OCI-LY1 (cell line): Measurements from ENCODE around the gene ENDOD1.

ENCODE experiments used
- H2AFZ ChIP-seq: fragments of 200-600 bp; sonication (generic), shearing (Covaris generic); 2 replicates; pipeline ENCODE4 v1.6.0; 2014; ENCODE audit warnings: antibody characterized with exemption, mild to moderate bottlenecking, low read length
- H3F3A ChIP-seq: fragments of 200-600 bp; sonication (generic), shearing (Covaris generic); 2 replicates; pipeline ENCODE4 v1.6.0; 2014; ENCODE audit warnings: mild to moderate bottlenecking, antibody characterized with exemption, low read length, moderate library complexity; ENCODE audit not compliant: insufficient read depth
- H3K27ac ChIP-seq: fragments of 200-600 bp; sonication (generic); 2 replicates; pipeline ENCODE4 v1.5.1; 2014; ENCODE audit warnings: low read length, mixed run types, mild to moderate bottlenecking, low read depth; ENCODE audit not compliant: poor library complexity, severe bottlenecking
- H3K27me3 ChIP-seq: fragments of 200-600 bp; sonication (generic); 2 replicates; pipeline ENCODE4 v1.6.0; 2014; ENCODE audit warnings: antibody characterized with exemption, mild to moderate bottlenecking, low read length, moderate library complexity; ENCODE audit not compliant: insufficient read depth
- H3K36me3 ChIP-seq: fragments of 200-600 bp; sonication (generic); 2 replicates; pipeline ENCODE4 v1.6.1; 2014; ENCODE audit warnings: mild to moderate bottlenecking, antibody characterized with exemption, low read length, moderate library complexity, mixed read lengths; ENCODE audit not compliant: insufficient read depth
- H3K4me1 ChIP-seq: fragments of 200-600 bp; sonication (generic); 2 replicates; pipeline ENCODE4 v1.5.1; 2014; ENCODE audit warnings: mild to moderate bottlenecking, low read length, moderate library complexity; ENCODE audit not compliant: insufficient read depth, severe bottlenecking
- H3K4me2 ChIP-seq: fragments of 200-600 bp; sonication (generic), shearing (Covaris generic); 2 replicates; pipeline ENCODE4 v1.6.1; 2014; ENCODE audit warnings: low read length
- H3K4me3 ChIP-seq: fragments of 200-600 bp; sonication (generic); 2 replicates; pipeline ENCODE4 v1.5.1; 2014; ENCODE audit warnings: low read length, low read depth, mild to moderate bottlenecking, mixed read lengths; ENCODE audit not compliant: poor library complexity, severe bottlenecking
- H3K79me2 ChIP-seq: fragments of 200-600 bp; shearing (Covaris generic); 2 replicates; pipeline ENCODE4 v1.6.1; 2016; ENCODE audit warnings: mixed run types, low read length, mixed read lengths; ENCODE audit not compliant: insufficient read depth
- H3K9ac ChIP-seq: fragments of 200-600 bp; sonication (generic), shearing (Covaris generic); 2 replicates; pipeline ENCODE4 v1.6.1; 2014; ENCODE audit warnings: mild to moderate bottlenecking, low read length, mixed read lengths
- H3K9me2 ChIP-seq: fragments of 200-600 bp; sonication (generic), shearing (Covaris generic); 2 replicates; pipeline ENCODE4 v1.6.1; 2014; ENCODE audit warnings: low read depth, mild to moderate bottlenecking, low read length, mixed read lengths
- H3K9me3 ChIP-seq: fragments of 200-600 bp; shearing (Covaris generic); 2 replicates; pipeline ENCODE4 v1.6.1; 2014; ENCODE audit warnings: low read length, mixed read lengths
- H4K20me1 ChIP-seq: fragments of 200-600 bp; sonication (generic), shearing (Covaris generic); 2 replicates; pipeline ENCODE4 v1.6.0; 2016; ENCODE audit warnings: mild to moderate bottlenecking, low read length; ENCODE audit not compliant: insufficient read depth
- EZH2 ChIP-seq: fragments of 200-600 bp; sonication (generic), shearing (Covaris generic); IDR thresholded peaks from 2 replicates; pipeline ENCODE4 v1.8.0; 2017; ENCODE audit warnings: borderline replicate concordance, mixed run types, mild to moderate bottlenecking, antibody characterized with exemption, low read length, moderate library complexity, mixed read lengths
- TF ChIP-seq, protein P1 (sequence below): fragments of 200-600 bp; sonication (generic), shearing (Covaris generic); IDR thresholded peaks from 2 replicates; pipeline ENCODE4 v1.5.1; 2017; ENCODE audit warnings: mild to moderate bottlenecking, antibody characterized with exemption, low read length, moderate library complexity, mixed read lengths

ENDOD1 gene

DNA sequence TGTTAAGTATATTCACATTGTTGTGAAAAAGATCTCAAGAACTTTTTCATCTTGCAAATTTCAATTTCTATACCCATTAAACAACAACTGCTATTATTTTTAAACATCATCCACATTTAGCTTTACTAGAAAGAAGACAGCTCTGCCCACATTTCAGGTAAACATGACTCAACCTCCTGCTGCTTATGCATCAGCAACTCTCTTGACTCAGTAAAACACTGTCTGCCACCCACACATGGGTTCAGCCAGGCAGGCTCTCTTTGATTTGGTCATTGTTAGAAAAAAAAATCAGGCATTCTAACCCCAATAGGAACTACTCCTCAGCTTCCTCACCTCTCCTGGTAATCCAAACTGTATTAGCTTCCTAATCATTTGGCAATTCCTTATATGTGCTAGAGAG, 5.1 kb upstream of the ENDOD1 start:
- H3K4me2 ChIP-seq: no peak overlapping the region
- no peak overlapping the region for H3K27ac ChIP-seq
- no peaks in the 10 kb centered on the region for H3K9me2 ChIP-seq
- no peak overlapping the region for H2AFZ ChIP-seq
- H4K20me1 ChIP-seq: no peaks in the 10 kb centered on the region
- no peaks in the 10 kb centered on the region for H3K36me3 ChIP-seq
- no peaks in the 10 kb centered on the region for H3K27me3 ChIP-seq
- H3K4me1 ChIP-seq: peaks cover 7% of the 10 kb centered on the region
- H3K9ac ChIP-seq: no peak overlapping the region
- H3K9me3 ChIP-seq: no peaks in the 10 kb centered on the region
- no peak overlapping the region for H3K4me3 ChIP-seq
- TF ChIP-seq, protein P1, sequence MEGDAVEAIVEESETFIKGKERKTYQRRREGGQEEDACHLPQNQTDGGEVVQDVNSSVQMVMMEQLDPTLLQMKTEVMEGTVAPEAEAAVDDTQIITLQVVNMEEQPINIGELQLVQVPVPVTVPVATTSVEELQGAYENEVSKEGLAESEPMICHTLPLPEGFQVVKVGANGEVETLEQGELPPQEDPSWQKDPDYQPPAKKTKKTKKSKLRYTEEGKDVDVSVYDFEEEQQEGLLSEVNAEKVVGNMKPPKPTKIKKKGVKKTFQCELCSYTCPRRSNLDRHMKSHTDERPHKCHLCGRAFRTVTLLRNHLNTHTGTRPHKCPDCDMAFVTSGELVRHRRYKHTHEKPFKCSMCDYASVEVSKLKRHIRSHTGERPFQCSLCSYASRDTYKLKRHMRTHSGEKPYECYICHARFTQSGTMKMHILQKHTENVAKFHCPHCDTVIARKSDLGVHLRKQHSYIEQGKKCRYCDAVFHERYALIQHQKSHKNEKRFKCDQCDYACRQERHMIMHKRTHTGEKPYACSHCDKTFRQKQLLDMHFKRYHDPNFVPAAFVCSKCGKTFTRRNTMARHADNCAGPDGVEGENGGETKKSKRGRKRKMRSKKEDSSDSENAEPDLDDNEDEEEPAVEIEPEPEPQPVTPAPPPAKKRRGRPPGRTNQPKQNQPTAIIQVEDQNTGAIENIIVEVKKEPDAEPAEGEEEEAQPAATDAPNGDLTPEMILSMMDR: no peak
- TF ChIP-seq EZH2: no peak
- H3F3A ChIP-seq: no peaks in the 10 kb centered on the region
- no peaks in the 10 kb centered on the region for H3K79me2 ChIP-seq

DNA sequence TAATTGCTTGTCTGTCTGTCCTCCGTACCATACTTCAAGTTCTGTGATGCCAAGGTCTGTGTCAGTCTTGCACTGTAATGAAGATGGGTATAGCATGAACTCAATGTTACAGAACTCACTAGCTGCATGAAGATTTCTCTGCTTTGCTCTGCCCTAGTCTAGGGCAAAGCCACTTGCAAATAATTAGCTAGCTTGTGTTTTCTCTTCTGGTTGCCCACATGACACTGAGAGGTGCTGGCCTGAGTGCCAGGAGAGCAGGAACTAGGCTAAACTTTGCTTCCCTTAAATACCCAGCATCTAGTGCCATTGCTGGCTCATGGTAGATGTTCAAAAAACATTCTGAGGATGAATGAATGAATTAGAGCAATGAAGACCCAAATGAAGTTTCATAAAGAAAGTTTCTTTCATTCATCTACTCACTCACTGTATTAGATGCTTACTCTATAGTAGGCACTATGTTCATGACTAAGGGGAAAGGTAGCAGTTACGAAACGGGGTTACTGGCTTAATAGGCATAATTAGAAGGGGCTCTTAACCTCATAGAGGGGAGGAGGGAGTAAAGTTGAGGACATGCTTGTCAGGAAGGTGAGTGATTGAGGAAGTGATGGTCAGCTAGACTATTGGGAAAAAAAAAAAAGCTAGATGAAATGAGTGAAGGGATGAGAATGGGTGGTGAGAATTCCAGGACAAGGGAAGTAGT, 4.4 kb upstream of the ENDOD1 start:
- peaks cover 9% of the 10 kb centered on the region for H3K4me1 ChIP-seq
- no peaks in the 10 kb centered on the region for H3K9me2 ChIP-seq
- H2AFZ ChIP-seq: no peak overlapping the region

DNA sequence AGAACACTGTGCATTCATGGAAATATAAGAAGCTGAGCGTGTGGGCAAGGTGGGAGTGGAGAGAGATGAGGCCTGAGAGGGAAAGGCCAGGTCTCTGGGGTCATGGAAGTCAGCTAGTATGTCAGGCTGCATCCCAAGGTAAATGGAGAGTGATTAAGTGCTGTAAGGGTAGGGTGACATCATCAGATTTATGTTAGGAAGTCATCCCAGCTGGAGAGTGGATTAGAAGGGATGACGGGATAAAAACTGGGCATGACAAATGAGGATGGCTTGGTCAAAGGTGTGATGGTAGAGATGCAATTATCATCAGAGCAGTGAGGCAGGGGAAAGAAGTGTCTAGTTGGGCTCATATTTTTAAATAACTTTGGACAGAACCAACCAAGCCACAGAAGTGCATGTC, 3.5 kb upstream of the ENDOD1 start:
- H3F3A ChIP-seq: no peaks in the 10 kb centered on the region
- peaks cover 13% of the 10 kb centered on the region for H3K4me1 ChIP-seq
- H4K20me1 ChIP-seq: no peaks in the 10 kb centered on the region
- no peaks in the 10 kb centered on the region for H3K36me3 ChIP-seq
- H3K27me3 ChIP-seq: no peaks in the 10 kb centered on the region
- H2AFZ ChIP-seq: no peak overlapping the region
- no peaks in the 10 kb centered on the region for H3K9me2 ChIP-seq
- no peak overlapping the region for H3K27ac ChIP-seq
- H3K4me3 ChIP-seq: no peak overlapping the region
- H3K9ac ChIP-seq: no peak overlapping the region
- TF ChIP-seq, protein P1: no peak
- no peak for TF ChIP-seq EZH2
- no peaks in the 10 kb centered on the region for H3K9me3 ChIP-seq
- H3K4me2 ChIP-seq: no peak overlapping the region
- no peaks in the 10 kb centered on the region for H3K79me2 ChIP-seq

More for the DNA sequence above, 4.4 kb upstream of the ENDOD1 start:
- no peaks in the 10 kb centered on the region for H3K9me3 ChIP-seq
- H3K79me2 ChIP-seq: no peaks in the 10 kb centered on the region
- TF ChIP-seq, protein P1: no peak
- TF ChIP-seq EZH2: no peak
- H3K36me3 ChIP-seq: no peaks in the 10 kb centered on the region
- H3K4me2 ChIP-seq: no peak overlapping the region
- H3K27me3 ChIP-seq: no peaks in the 10 kb centered on the region
- H3K27ac ChIP-seq: no peak overlapping the region
- H3F3A ChIP-seq: no peaks in the 10 kb centered on the region
- H3K4me3 ChIP-seq: no peak overlapping the region
- H3K9ac ChIP-seq: no peak overlapping the region
- H4K20me1 ChIP-seq: no peaks in the 10 kb centered on the region
